ENCODE measurements around the gene RALB. TPM values are rescaled to one million over a fixed set of nuclear protein-coding genes. Genes with fewer than 3 reads are reported as not detected.

RALB gene
- total and polyA plus RNA-seq, 2 of the 8 experiments (the other 6 are each of a cell fraction or from before 2014, with no cell fraction given): 12.0 to 16.6 TPM

- TF ChIP-seq ZNF274 (IDR thresholded peaks at IDR 0.05; ENCODE audit: borderline replicate concordance, extremely low read depth, low read length) (no peak), SP1 (IDR thresholded peaks at IDR 0.05; ENCODE audit: low read depth, low read length) (no peak), SUZ12 (IDR thresholded peaks at IDR 0.05; ENCODE audit: low read length) (no peak), CHD2 (IDR thresholded peaks at IDR 0.05; ENCODE audit: low read length) (no peak), MAX (IDR thresholded peaks at IDR 0.05) (no peak), CTBP2 (IDR thresholded peaks at IDR 0.05; ENCODE audit: borderline replicate concordance, insufficient read depth, insufficient read length, low read length) (no peak), NRF1 (IDR thresholded peaks at IDR 0.05; ENCODE audit: low read depth, low read length) (no peak)
These were observed 26.2 kb downstream of the RALB start (continued) for GRCh38 chr2:120278901-120279300.
